ENCODE data around the gene C2CD2. TPM values are rescaled to one million over a fixed set of nuclear protein-coding genes. Genes with fewer than 3 reads are reported as not detected.

Gene C2CD2
- total and polyA plus RNA-seq, 2 donors = 8.9 to 11.3 TPM

- DNase-seq (ENCODE audit: low read depth in 6 of 9, low spot score in 9 of 9) = no peak
- no peak overlapping the region for H3K27ac ChIP-seq (ENCODE audit: low read depth in 1 of 2, low read length in 1 of 2)
- no peaks in the 10 kb centered on the region for H3K4me1 ChIP-seq (ENCODE audit: control insufficient read depth in 2 of 2, insufficient read depth in 2 of 2, low read length in 2 of 2)
- H3K4me3 ChIP-seq (ENCODE audit: low read length in 2 of 2) = no peak overlapping the region
- whole genome bisulfite sequencing = 98% methylated on average over 6 of the region's 6 CpGs
- peaks cover 35 to 48% of the 10 kb centered on the region in 2 donors for H3K36me3 ChIP-seq (ENCODE audit: control insufficient read depth in 2 of 2, insufficient read depth in 2 of 2, low read length in 1 of 2)
- H3K9me3 ChIP-seq (ENCODE audit: control insufficient read depth in 2 of 2, insufficient read depth in 1 of 2, low read length in 1 of 2) = peaks cover 3 to 17% of the 10 kb centered on the region in 2 donors
- no peaks in the 10 kb centered on the region for H3K27me3 ChIP-seq (ENCODE audit: control insufficient read depth in 2 of 2, insufficient read depth in 1 of 2, low read length in 1 of 2)
These were observed 39.9 kb upstream of the C2CD2 start for GRCh38 chr21:41993744-41994143.

GRCh38 chr21:41992576-41992975 lies 38.8 kb upstream of the C2CD2 start:
- peaks cover 3 to 17% of the 10 kb centered on the region in 2 donors for H3K9me3 ChIP-seq (ENCODE audit: control insufficient read depth in 2 of 2, insufficient read depth in 1 of 2, low read length in 1 of 2)
- H3K36me3 ChIP-seq (ENCODE audit: control insufficient read depth in 2 of 2, insufficient read depth in 2 of 2, low read length in 1 of 2) = peaks cover 31 to 45% of the 10 kb centered on the region in 2 donors
- no peak overlapping the region for H3K4me3 ChIP-seq (ENCODE audit: low read length in 2 of 2)
- no peak for DNase-seq (ENCODE audit: low read depth in 6 of 9, low spot score in 9 of 9)
- no peaks in the 10 kb centered on the region for H3K4me1 ChIP-seq (ENCODE audit: control insufficient read depth in 2 of 2, insufficient read depth in 2 of 2, low read length in 2 of 2)
- no peak overlapping the region for H3K27ac ChIP-seq (ENCODE audit: low read depth in 1 of 2, low read length in 1 of 2)
- H3K27me3 ChIP-seq (ENCODE audit: control insufficient read depth in 2 of 2, insufficient read depth in 1 of 2, low read length in 1 of 2) = no peaks in the 10 kb centered on the region
- 98% methylated on average over 15 of the region's 15 CpGs for WGBS

GRCh38 chr21:41991659-41992058 lies 37.8 kb upstream of the C2CD2 start:
- H3K36me3 ChIP-seq (ENCODE audit: control insufficient read depth in 2 of 2, insufficient read depth in 2 of 2, low read length in 1 of 2) = peaks cover 26 to 42% of the 10 kb centered on the region in 2 donors
- no peaks in the 10 kb centered on the region for H3K4me1 ChIP-seq (ENCODE audit: control insufficient read depth in 2 of 2, insufficient read depth in 2 of 2, low read length in 2 of 2)
- H3K4me3 ChIP-seq (ENCODE audit: low read length in 2 of 2) = no peak overlapping the region
- no peaks in the 10 kb centered on the region for H3K27me3 ChIP-seq (ENCODE audit: control insufficient read depth in 2 of 2, insufficient read depth in 1 of 2, low read length in 1 of 2)
- 98% methylated on average over 16 of the region's 16 CpGs for WGBS
- H3K27ac ChIP-seq (ENCODE audit: low read depth in 1 of 2, low read length in 1 of 2) = no peak overlapping the region
- no peak for DNase-seq (ENCODE audit: low read depth in 6 of 9, low spot score in 9 of 9)
- peaks cover 3 to 17% of the 10 kb centered on the region in 2 donors for H3K9me3 ChIP-seq (ENCODE audit: control insufficient read depth in 2 of 2, insufficient read depth in 1 of 2, low read length in 1 of 2)

- H3K36me3 ChIP-seq (ENCODE audit: control insufficient read depth in 2 of 2, insufficient read depth in 2 of 2, low read length in 1 of 2) = peaks cover 19 to 33% of the 10 kb centered on the region in 2 donors
- no peaks in the 10 kb centered on the region for H3K27me3 ChIP-seq (ENCODE audit: control insufficient read depth in 2 of 2, insufficient read depth in 1 of 2, low read length in 1 of 2)
- no peak for DNase-seq (ENCODE audit: low read depth in 6 of 9, low spot score in 9 of 9)
- H3K27ac ChIP-seq (ENCODE audit: low read depth in 1 of 2, low read length in 1 of 2) = no peak overlapping the region
- 98% methylated on average over 2 of the region's 2 CpGs for WGBS
- H3K9me3 ChIP-seq (ENCODE audit: control insufficient read depth in 2 of 2, insufficient read depth in 1 of 2, low read length in 1 of 2) = peaks cover 0 to 3% of the 10 kb centered on the region in 2 donors
- H3K4me3 ChIP-seq (ENCODE audit: low read length in 2 of 2) = no peak overlapping the region
- H3K4me1 ChIP-seq (ENCODE audit: control insufficient read depth in 2 of 2, insufficient read depth in 2 of 2, low read length in 2 of 2) = no peaks in the 10 kb centered on the region
These were observed 35.9 kb upstream of the C2CD2 start for GRCh38 chr21:41989698-41990097.

- Histone ChIP-seq H3K27me3 (ENCODE audit: control insufficient read depth in 2 of 2, insufficient read depth in 1 of 2, low read length in 1 of 2) (no peaks in the 10 kb centered on the region), H3K27ac (ENCODE audit: low read depth in 1 of 2, low read length in 1 of 2) (no peak overlapping the region), H3K4me3 (ENCODE audit: low read length in 2 of 2) (no peak overlapping the region), H3K4me1 (ENCODE audit: control insufficient read depth in 2 of 2, insufficient read depth in 2 of 2, low read length in 2 of 2) (no peaks in the 10 kb centered on the region), H3K36me3 (ENCODE audit: control insufficient read depth in 2 of 2, insufficient read depth in 2 of 2, low read length in 1 of 2) (peaks cover 9 to 13% of the 10 kb centered on the region in 2 donors), H3K9me3 (ENCODE audit: control insufficient read depth in 2 of 2, insufficient read depth in 1 of 2, low read length in 1 of 2) (peaks cover 1 to 4% of the 10 kb centered on the region in 2 donors)
- 98% methylated on average over 3 of the region's 3 CpGs for WGBS
- no peak for DNase-seq (ENCODE audit: low read depth in 6 of 9, low spot score in 9 of 9)
These were observed 33.5 kb upstream of the C2CD2 start for GRCh38 chr21:41987310-41987709.

- Histone ChIP-seq H3K27ac (ENCODE audit: low read depth in 1 of 2, low read length in 1 of 2) (no peak overlapping the region), H3K4me1 (ENCODE audit: control insufficient read depth in 2 of 2, insufficient read depth in 2 of 2, low read length in 2 of 2) (no peaks in the 10 kb centered on the region), H3K27me3 (ENCODE audit: control insufficient read depth in 2 of 2, insufficient read depth in 1 of 2, low read length in 1 of 2) (no peaks in the 10 kb centered on the region), H3K4me3 (ENCODE audit: low read length in 2 of 2) (no peak overlapping the region), H3K36me3 (ENCODE audit: control insufficient read depth in 2 of 2, insufficient read depth in 2 of 2, low read length in 1 of 2) (peaks cover 0 to under 1% of the 10 kb centered on the region in 2 donors), H3K9me3 (ENCODE audit: control insufficient read depth in 2 of 2, insufficient read depth in 1 of 2, low read length in 1 of 2) (peaks cover 1 to 4% of the 10 kb centered on the region in 2 donors)
- WGBS = 97% methylated on average over 6 of the region's 6 CpGs
- DNase-seq (ENCODE audit: low read depth in 6 of 9, low spot score in 9 of 9) = no peak
These were observed 32.0 kb upstream of the C2CD2 start for GRCh38 chr21:41985662-41986416.

- WGBS = 98% methylated on average over 1 of the region's 1 CpG
- H3K36me3 ChIP-seq (ENCODE audit: control insufficient read depth in 2 of 2, insufficient read depth in 2 of 2, low read length in 1 of 2) = no peaks in the 10 kb centered on the region
- H3K4me3 ChIP-seq (ENCODE audit: low read length in 2 of 2) = no peak overlapping the region
- peaks cover 1 to 4% of the 10 kb centered on the region in 2 donors for H3K9me3 ChIP-seq (ENCODE audit: control insufficient read depth in 2 of 2, insufficient read depth in 1 of 2, low read length in 1 of 2)
- no peaks in the 10 kb centered on the region for H3K27me3 ChIP-seq (ENCODE audit: control insufficient read depth in 2 of 2, insufficient read depth in 1 of 2, low read length in 1 of 2)
- H3K4me1 ChIP-seq (ENCODE audit: control insufficient read depth in 2 of 2, insufficient read depth in 2 of 2, low read length in 2 of 2) = no peaks in the 10 kb centered on the region
- no peak for DNase-seq (ENCODE audit: low read depth in 6 of 9, low spot score in 9 of 9)
- no peak overlapping the region for H3K27ac ChIP-seq (ENCODE audit: low read depth in 1 of 2, low read length in 1 of 2)
These were observed 29.4 kb upstream of the C2CD2 start for GRCh38 chr21:41983229-41983628.

GRCh38 chr21:41980561-41980960 lies 26.7 kb upstream of the C2CD2 start:
- Histone ChIP-seq H3K27ac (ENCODE audit: low read depth in 1 of 2, low read length in 1 of 2) (no peak overlapping the region), H3K36me3 (ENCODE audit: control insufficient read depth in 2 of 2, insufficient read depth in 2 of 2, low read length in 1 of 2) (no peaks in the 10 kb centered on the region), H3K4me1 (ENCODE audit: control insufficient read depth in 2 of 2, insufficient read depth in 2 of 2, low read length in 2 of 2) (no peaks in the 10 kb centered on the region), H3K4me3 (ENCODE audit: low read length in 2 of 2) (no peak overlapping the region), H3K9me3 (ENCODE audit: control insufficient read depth in 2 of 2, insufficient read depth in 1 of 2, low read length in 1 of 2) (peaks cover 1 to 4% of the 10 kb centered on the region in 2 donors), H3K27me3 (ENCODE audit: control insufficient read depth in 2 of 2, insufficient read depth in 1 of 2, low read length in 1 of 2) (no peaks in the 10 kb centered on the region)
- no peak for DNase-seq (ENCODE audit: low read depth in 6 of 9, low spot score in 9 of 9)

GRCh38 chr21:41979751-41980369 lies 26.0 kb upstream of the C2CD2 start:
- Histone ChIP-seq H3K9me3 (ENCODE audit: control insufficient read depth in 2 of 2, insufficient read depth in 1 of 2, low read length in 1 of 2) (peaks cover 1 to 4% of the 10 kb centered on the region in 2 donors), H3K36me3 (ENCODE audit: control insufficient read depth in 2 of 2, insufficient read depth in 2 of 2, low read length in 1 of 2) (no peaks in the 10 kb centered on the region), H3K4me1 (ENCODE audit: control insufficient read depth in 2 of 2, insufficient read depth in 2 of 2, low read length in 2 of 2) (no peaks in the 10 kb centered on the region), H3K27me3 (ENCODE audit: control insufficient read depth in 2 of 2, insufficient read depth in 1 of 2, low read length in 1 of 2) (no peaks in the 10 kb centered on the region), H3K27ac (ENCODE audit: low read depth in 1 of 2, low read length in 1 of 2) (no peak overlapping the region), H3K4me3 (ENCODE audit: low read length in 2 of 2) (no peak overlapping the region)
- no peak for DNase-seq (ENCODE audit: low read depth in 6 of 9, low spot score in 9 of 9)
- WGBS = 92% methylated on average over 7 of the region's 7 CpGs
